ENCODE measurements around the gene TCP11.

DNA sequence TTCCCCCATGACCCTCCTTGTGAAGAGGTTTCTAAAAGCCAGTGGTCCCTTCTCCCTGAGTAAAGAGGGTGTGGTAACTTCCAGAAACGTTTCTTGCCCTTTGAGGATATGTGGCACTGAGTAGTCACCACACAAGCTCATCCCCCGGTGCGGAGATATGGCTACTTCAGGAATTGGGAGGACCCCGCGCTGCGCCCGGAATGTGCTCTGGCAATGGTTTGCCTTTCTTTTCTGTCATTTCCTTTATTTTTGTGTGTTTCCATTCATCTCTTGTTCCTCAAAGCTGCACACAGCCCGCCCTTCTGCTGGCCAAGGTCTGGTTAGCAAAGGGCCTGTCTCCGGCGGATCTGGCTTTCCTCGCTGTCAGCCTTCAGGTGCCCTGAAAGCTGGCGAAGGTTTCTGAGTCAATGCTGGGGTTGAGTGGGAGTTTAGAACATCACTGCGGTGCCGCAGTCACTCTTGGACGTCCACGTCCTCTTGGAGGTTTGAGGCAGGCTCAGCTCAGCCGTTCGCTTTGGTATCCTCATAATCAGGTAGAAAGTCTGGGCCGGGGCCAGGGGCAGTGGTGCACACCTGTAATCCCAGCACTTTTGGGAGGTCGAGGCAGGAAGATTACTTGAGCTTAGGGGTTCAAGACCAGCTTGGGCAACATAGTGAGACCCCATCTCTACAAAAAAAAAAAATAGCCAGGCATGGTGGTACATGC lies 67.2 kb downstream of the TCP11 start:
- TF ChIP-seq CSDC2 (CRISPR knock-in tag; IDR thresholded peaks at IDR 0.05), result no peak
- TF ChIP-seq ZFP30 (CRISPR knock-in tag; IDR thresholded peaks at IDR 0.05), result no peak
- TF ChIP-seq, protein P1, sequence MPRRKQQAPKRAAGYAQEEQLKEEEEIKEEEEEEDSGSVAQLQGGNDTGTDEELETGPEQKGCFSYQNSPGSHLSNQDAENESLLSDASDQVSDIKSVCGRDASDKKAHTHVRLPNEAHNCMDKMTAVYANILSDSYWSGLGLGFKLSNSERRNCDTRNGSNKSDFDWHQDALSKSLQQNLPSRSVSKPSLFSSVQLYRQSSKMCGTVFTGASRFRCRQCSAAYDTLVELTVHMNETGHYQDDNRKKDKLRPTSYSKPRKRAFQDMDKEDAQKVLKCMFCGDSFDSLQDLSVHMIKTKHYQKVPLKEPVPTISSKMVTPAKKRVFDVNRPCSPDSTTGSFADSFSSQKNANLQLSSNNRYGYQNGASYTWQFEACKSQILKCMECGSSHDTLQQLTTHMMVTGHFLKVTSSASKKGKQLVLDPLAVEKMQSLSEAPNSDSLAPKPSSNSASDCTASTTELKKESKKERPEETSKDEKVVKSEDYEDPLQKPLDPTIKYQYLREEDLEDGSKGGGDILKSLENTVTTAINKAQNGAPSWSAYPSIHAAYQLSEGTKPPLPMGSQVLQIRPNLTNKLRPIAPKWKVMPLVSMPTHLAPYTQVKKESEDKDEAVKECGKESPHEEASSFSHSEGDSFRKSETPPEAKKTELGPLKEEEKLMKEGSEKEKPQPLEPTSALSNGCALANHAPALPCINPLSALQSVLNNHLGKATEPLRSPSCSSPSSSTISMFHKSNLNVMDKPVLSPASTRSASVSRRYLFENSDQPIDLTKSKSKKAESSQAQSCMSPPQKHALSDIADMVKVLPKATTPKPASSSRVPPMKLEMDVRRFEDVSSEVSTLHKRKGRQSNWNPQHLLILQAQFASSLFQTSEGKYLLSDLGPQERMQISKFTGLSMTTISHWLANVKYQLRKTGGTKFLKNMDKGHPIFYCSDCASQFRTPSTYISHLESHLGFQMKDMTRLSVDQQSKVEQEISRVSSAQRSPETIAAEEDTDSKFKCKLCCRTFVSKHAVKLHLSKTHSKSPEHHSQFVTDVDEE (CRISPR knock-in tag; IDR thresholded peaks at IDR 0.05), result no peak
- TF ChIP-seq, protein P2, sequence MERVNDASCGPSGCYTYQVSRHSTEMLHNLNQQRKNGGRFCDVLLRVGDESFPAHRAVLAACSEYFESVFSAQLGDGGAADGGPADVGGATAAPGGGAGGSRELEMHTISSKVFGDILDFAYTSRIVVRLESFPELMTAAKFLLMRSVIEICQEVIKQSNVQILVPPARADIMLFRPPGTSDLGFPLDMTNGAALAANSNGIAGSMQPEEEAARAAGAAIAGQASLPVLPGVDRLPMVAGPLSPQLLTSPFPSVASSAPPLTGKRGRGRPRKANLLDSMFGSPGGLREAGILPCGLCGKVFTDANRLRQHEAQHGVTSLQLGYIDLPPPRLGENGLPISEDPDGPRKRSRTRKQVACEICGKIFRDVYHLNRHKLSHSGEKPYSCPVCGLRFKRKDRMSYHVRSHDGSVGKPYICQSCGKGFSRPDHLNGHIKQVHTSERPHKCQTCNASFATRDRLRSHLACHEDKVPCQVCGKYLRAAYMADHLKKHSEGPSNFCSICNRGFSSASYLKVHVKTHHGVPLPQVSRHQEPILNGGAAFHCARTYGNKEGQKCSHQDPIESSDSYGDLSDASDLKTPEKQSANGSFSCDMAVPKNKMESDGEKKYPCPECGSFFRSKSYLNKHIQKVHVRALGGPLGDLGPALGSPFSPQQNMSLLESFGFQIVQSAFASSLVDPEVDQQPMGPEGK (CRISPR knock-in tag; IDR thresholded peaks at IDR 0.05; ENCODE audit: borderline replicate concordance), result no peak
- no peak for TF ChIP-seq SNAI2 (CRISPR knock-in tag; IDR thresholded peaks at IDR 0.05)
- TF ChIP-seq, protein P3, sequence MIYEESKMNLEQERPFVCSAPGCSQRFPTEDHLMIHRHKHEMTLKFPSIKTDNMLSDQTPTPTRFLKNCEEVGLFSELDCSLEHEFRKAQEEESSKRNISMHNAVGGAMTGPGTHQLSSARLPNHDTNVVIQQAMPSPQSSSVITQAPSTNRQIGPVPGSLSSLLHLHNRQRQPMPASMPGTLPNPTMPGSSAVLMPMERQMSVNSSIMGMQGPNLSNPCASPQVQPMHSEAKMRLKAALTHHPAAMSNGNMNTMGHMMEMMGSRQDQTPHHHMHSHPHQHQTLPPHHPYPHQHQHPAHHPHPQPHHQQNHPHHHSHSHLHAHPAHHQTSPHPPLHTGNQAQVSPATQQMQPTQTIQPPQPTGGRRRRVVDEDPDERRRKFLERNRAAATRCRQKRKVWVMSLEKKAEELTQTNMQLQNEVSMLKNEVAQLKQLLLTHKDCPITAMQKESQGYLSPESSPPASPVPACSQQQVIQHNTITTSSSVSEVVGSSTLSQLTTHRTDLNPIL (CRISPR knock-in tag; IDR thresholded peaks at IDR 0.05; ENCODE audit: low read depth), result no peak
- no peak for TF ChIP-seq ZNF565 (CRISPR knock-in tag; conservative IDR thresholded peaks at IDR 0.05; ENCODE audit: low read depth)
- no peak for TF ChIP-seq BACH2 (CRISPR knock-in tag; IDR thresholded peaks at IDR 0.05; ENCODE audit: borderline replicate concordance)
- no peak for TF ChIP-seq ESRRG (CRISPR knock-in tag; IDR thresholded peaks at IDR 0.05)
- no peak for TF ChIP-seq GLIS3 (CRISPR knock-in tag; IDR thresholded peaks at IDR 0.05)
- no peak for TF ChIP-seq TOX (CRISPR knock-in tag; IDR thresholded peaks at IDR 0.05; ENCODE audit: borderline replicate concordance)
- TF ChIP-seq, protein P4, sequence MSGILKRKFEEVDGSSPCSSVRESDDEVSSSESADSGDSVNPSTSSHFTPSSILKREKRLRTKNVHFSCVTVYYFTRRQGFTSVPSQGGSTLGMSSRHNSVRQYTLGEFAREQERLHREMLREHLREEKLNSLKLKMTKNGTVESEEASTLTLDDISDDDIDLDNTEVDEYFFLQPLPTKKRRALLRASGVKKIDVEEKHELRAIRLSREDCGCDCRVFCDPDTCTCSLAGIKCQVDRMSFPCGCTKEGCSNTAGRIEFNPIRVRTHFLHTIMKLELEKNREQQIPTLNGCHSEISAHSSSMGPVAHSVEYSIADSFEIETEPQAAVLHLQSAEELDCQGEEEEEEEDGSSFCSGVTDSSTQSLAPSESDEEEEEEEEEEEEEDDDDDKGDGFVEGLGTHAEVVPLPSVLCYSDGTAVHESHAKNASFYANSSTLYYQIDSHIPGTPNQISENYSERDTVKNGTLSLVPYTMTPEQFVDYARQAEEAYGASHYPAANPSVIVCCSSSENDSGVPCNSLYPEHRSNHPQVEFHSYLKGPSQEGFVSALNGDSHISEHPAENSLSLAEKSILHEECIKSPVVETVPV (CRISPR knock-in tag; IDR thresholded peaks at IDR 0.05), result no peak
- TF ChIP-seq ZNF70 (CRISPR knock-in tag; IDR thresholded peaks at IDR 0.05), result no peak
